ENCODE measurements around the gene IDH3A.

IDH3A gene

DNA sequence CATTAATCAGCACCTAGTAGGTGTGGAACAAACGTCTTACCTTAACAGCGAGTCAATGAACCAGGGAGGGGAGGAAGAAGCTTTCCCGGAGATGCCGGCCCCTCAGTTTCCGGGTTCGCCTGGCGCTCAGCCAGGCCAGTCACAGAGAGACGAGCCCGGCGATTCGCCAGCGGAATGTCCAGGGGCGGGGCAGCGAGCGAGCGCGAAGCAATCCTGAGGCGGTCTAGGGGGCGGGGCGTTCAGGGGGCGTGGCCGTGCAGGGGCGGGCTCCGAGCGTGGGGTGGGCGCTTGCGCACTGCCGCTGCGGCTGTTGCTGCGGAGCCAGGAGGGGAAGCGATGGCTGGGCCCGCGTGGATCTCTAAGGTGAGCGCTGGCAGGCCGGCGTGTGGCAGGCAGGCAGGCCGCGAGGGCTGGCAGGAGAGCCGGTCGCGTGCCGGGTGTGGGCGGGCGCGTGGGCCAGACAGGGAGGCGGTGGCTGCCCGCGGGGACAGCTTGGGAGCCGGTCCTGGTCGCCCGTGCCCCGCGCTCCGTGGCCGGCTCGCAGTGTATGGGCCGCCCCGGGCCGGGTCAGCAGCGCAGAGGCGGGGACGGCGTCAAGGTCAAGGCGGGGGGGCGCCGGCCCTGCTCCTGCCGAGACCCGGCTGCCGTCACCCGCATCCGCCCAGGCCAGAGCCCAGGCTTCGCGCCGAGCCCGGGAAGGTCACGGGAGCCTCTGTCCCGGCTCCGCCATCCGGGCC lies at the start of gene IDH3A:
Gene IDH3A, plus strand, starts transcription at position 295 of the 737 bp plus-strand sequence. Its CDS starts 42 bp downstream, at position 337.
- peak; percentile 75 for DNase-seq (ENCODE audit: extremely low read depth, low read depth)
- H3K4me3 ChIP-seq (replicated peaks; ENCODE audit: low read depth, low read length) = peak within 1 kb of the TSS; percentile 65

DNA sequence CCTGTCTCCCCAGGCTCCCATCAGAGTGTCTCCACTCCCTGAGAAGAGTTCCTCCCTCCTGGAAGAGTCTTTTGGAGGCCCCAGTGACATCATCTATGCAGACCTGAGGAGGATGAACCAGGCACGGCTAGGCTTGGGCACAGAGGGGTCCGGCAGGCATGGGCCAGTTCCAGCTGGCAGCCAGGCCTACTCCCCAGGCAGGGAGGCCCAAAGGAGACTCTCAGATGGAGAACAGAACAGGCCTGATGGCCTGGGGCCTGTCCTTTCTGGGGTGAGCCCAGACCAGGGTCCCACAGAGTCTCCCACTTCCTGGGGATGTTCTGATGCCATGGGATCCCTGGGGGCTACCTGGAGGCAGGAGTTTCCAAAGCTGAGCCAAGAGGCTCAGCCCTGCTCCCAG lies 48.3 kb upstream of the IDH3A start:
- TF ChIP-seq, protein P1, sequence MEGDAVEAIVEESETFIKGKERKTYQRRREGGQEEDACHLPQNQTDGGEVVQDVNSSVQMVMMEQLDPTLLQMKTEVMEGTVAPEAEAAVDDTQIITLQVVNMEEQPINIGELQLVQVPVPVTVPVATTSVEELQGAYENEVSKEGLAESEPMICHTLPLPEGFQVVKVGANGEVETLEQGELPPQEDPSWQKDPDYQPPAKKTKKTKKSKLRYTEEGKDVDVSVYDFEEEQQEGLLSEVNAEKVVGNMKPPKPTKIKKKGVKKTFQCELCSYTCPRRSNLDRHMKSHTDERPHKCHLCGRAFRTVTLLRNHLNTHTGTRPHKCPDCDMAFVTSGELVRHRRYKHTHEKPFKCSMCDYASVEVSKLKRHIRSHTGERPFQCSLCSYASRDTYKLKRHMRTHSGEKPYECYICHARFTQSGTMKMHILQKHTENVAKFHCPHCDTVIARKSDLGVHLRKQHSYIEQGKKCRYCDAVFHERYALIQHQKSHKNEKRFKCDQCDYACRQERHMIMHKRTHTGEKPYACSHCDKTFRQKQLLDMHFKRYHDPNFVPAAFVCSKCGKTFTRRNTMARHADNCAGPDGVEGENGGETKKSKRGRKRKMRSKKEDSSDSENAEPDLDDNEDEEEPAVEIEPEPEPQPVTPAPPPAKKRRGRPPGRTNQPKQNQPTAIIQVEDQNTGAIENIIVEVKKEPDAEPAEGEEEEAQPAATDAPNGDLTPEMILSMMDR (IDR thresholded peaks at IDR 0.05; ENCODE audit: low read depth, low read length, missing control alignments) = no peak
- no peak for DNase-seq (ENCODE audit: extremely low read depth, low read depth)
- no peak overlapping the region for H3K4me3 ChIP-seq (replicated peaks; ENCODE audit: low read depth, low read length)

More for the DNA sequence above, at the start of gene IDH3A:
- TF ChIP-seq, protein P1 (IDR thresholded peaks at IDR 0.05; ENCODE audit: low read depth, low read length, missing control alignments) = no peak

DNA sequence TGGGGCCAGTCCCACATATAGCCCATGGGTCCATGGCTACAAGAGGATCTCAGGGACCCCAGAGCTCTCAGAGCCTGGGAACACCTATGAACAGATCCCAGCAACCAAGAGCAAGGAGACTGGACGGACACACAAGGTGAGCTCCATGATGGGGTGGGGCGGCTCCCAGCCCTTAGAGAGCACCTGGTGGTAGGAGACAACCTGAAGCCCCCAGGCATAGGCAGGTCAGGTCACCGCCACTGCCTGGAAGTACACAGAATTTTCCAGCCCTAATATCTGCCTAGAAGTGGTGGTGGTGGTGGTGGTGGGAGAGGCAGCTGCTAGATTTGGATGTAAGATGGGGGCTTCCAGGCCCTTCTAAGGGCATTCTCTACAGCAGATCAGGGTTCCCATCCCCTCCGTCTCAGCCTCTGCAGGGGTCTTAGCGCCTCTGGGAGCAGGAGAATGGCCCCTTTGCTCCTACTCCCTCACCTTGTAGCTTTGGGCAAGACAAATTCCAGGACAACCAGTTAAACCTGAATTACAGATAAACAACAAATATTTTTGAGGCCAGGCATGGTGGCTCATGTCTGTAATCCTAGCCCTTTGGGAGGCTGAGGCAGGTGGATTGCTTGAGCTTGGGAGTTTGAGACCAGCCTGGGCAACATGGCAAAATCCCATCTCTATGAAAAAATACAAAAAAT lies 47.6 kb upstream of the IDH3A start:
- no peak overlapping the region for H3K4me3 ChIP-seq (replicated peaks; ENCODE audit: low read depth, low read length)
- TF ChIP-seq, protein P1 (IDR thresholded peaks at IDR 0.05; ENCODE audit: low read depth, low read length, missing control alignments) = no peak
- DNase-seq (ENCODE audit: extremely low read depth, low read depth) = no peak

DNA sequence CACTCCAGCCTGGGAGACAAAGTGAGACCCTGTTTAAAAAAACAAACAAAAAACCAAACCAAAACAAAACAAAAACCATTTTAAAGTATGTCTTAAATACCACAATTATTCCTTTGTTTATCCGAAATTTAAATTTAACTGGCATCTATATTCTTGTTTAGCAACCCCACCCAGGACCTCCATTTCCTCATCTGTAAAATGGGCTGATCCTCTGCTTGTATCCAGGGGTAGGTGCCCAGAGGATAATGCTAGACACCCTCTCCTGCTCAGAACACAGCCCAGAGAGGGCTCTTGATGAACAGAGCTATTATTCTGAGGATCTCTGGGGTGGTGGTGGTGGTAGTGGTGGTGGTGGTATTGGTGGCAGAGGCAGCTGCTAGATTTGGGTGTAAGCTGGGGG lies 47.0 kb upstream of the IDH3A start:
- TF ChIP-seq, protein P1 (IDR thresholded peaks at IDR 0.05; ENCODE audit: low read depth, low read length, missing control alignments) = no peak
- no peak overlapping the region for H3K4me3 ChIP-seq (replicated peaks; ENCODE audit: low read depth, low read length)
- DNase-seq (ENCODE audit: extremely low read depth, low read depth) = no peak

DNA sequence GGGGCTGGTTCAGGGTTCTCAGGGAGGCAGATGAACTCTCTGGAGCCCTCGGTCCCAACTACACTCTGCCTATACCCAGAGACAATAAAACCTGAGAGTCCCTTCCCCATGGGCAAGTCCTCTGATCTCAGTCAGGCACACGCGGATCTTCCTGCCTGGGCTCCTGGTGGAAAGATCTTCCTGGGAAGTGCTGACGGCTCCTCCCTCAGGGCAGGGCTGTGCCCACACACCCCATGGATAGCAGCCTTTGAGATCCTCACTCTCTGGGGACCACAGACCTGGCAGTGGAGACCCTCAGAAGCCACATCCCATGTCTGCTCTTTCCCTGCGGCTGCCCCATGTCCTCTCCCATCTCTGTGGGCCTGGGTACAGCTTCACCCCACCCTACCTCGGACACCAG lies 46.4 kb upstream of the IDH3A start:
- DNase-seq (ENCODE audit: extremely low read depth, low read depth) = no peak
- TF ChIP-seq, protein P1 (IDR thresholded peaks at IDR 0.05; ENCODE audit: low read depth, low read length, missing control alignments) = no peak
- H3K4me3 ChIP-seq (replicated peaks; ENCODE audit: low read depth, low read length) = no peak overlapping the region

DNA sequence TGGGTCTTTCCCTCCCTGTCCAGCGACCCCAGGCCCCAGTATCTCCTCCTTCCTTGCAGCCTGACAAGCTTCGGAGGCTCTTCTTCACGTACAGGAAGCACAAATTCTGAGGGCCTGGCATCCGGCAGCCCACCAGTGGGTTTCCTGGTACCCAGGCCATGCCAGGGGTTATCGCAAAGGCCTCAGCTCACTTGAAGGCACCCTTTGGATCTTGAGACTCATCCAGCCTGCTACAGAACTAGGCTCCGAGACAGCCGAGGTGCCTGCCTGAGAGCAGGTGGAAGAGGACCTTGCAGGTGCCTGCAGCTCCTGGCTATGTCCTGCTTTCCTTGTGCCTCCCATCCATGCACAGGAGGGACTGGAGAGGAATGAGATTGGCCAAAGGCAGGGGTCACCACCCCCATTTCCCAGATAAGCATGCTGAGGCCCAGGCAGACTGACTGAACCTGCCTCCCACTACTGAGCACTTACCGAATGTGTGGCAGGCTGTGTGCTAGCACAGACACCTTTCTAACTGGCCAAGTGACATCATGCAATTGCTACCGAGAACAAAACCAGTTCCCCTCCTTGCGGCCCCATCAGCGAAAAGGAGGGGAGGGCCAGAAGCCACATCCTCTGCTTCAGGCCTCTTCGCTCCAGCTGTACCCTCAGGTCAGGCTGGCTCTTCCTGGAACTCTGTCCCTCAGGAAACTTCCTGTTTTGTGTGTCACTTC lies 45.6 kb upstream of the IDH3A start:
- H3K4me3 ChIP-seq (replicated peaks; ENCODE audit: low read depth, low read length) = no peak overlapping the region
- TF ChIP-seq, protein P1 (IDR thresholded peaks at IDR 0.05; ENCODE audit: low read depth, low read length, missing control alignments) = no peak
- DNase-seq (ENCODE audit: extremely low read depth, low read depth) = no peak
